BLaER1 treated with 17β-estradiol and CSF1 and Interleukin-3, amounts not matched to agents 10 nM and 100 nM (cell line): ENCODE data around the gene TOP2B.

Source experiments
- H3K27ac ChIP-seq, 11 experiments: shearing (Covaris generic); formaldehyde crosslinking; 2 replicates each; pipeline ENCODE4 v1.8.1; 2022
- H3K27me3 ChIP-seq, 11 experiments: shearing (Covaris generic); formaldehyde crosslinking; 2 replicates each; pipeline ENCODE4 v1.8.1; 2022
- H3K36me3 ChIP-seq, 11 experiments: shearing (Covaris generic); formaldehyde crosslinking; 2 replicates each; pipeline ENCODE4 v1.8.1; 2022
- H3K4me1 ChIP-seq, 10 experiments: shearing (Covaris generic); formaldehyde crosslinking; 2 replicates each; pipeline ENCODE4 v1.8.1; 2022
- H3K4me2 ChIP-seq, 11 experiments: shearing (Covaris generic); formaldehyde crosslinking; 2 replicates each; pipeline ENCODE4 v1.8.1; 2022
- H3K4me3 ChIP-seq, 10 experiments: shearing (Covaris generic); formaldehyde crosslinking; 2 replicates each; pipeline ENCODE4 v1.8.1; 2022
- H3K9ac ChIP-seq, 11 experiments: shearing (Covaris generic); formaldehyde crosslinking; 2 replicates each; pipeline ENCODE4 v1.8.1; 2022
- H3K9me3 ChIP-seq, 11 experiments: shearing (Covaris generic); formaldehyde crosslinking; replicated peaks in 1 of 11; 2 replicates each; pipeline ENCODE4 v1.8.1; 2022
- H4K20me1 ChIP-seq, 11 experiments: shearing (Covaris generic); formaldehyde crosslinking; 2 replicates each; pipeline ENCODE4 v1.8.1; 2022
- Cebpa-rat ChIP-seq, 11 experiments: shearing (Covaris generic); IDR thresholded peaks; 2 replicates each; pipeline ENCODE4 v1.8.1; 2022

Gene TOP2B

GRCh38 chr3:25547943-25548674, 116.6 kb downstream of the TOP2B start:
- Histone ChIP-seq H3K9ac (no peak overlapping the region), H4K20me1 (no peaks in the 10 kb centered on the region), H3K4me2 (no peak overlapping the region), H3K4me3 (no peak overlapping the region), H3K9me3 (peaks cover 0 to 9% (median 0%) of the 10 kb centered on the region in 11 experiments; a peak in 2 of 22 replicates), H3K27ac (no peak overlapping the region), H3K36me3 (no peaks in the 10 kb centered on the region), H3K4me1 (peaks cover 0 to 12% (median 8%) of the 10 kb centered on the region in 10 experiments; a peak in 11 of 20 replicates), H3K27me3 (no peaks in the 10 kb centered on the region)
- TF ChIP-seq Cebpa-rat (IDR thresholded peaks at IDR 0.05) = no peak
